GM19452 (cell line): Measurements from ENCODE around the gene DOCK3.

Experiments used
- ATAC-seq: cut with Tn5 transposase; IDR thresholded peaks from one replicate; pipeline ENCODE4 v1.9.1; 2021; ENCODE audit not compliant: unreplicated experiment

Gene DOCK3, protein sequence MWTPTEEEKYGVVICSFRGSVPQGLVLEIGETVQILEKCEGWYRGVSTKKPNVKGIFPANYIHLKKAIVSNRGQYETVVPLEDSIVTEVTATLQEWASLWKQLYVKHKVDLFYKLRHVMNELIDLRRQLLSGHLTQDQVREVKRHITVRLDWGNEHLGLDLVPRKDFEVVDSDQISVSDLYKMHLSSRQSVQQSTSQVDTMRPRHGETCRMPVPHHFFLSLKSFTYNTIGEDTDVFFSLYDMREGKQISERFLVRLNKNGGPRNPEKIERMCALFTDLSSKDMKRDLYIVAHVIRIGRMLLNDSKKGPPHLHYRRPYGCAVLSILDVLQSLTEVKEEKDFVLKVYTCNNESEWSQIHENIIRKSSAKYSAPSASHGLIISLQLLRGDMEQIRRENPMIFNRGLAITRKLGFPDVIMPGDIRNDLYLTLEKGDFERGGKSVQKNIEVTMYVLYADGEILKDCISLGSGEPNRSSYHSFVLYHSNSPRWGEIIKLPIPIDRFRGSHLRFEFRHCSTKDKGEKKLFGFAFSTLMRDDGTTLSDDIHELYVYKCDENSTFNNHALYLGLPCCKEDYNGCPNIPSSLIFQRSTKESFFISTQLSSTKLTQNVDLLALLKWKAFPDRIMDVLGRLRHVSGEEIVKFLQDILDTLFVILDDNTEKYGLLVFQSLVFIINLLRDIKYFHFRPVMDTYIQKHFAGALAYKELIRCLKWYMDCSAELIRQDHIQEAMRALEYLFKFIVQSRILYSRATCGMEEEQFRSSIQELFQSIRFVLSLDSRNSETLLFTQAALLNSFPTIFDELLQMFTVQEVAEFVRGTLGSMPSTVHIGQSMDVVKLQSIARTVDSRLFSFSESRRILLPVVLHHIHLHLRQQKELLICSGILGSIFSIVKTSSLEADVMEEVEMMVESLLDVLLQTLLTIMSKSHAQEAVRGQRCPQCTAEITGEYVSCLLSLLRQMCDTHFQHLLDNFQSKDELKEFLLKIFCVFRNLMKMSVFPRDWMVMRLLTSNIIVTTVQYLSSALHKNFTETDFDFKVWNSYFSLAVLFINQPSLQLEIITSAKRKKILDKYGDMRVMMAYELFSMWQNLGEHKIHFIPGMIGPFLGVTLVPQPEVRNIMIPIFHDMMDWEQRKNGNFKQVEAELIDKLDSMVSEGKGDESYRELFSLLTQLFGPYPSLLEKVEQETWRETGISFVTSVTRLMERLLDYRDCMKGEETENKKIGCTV (N-terminal part only)

DNA sequence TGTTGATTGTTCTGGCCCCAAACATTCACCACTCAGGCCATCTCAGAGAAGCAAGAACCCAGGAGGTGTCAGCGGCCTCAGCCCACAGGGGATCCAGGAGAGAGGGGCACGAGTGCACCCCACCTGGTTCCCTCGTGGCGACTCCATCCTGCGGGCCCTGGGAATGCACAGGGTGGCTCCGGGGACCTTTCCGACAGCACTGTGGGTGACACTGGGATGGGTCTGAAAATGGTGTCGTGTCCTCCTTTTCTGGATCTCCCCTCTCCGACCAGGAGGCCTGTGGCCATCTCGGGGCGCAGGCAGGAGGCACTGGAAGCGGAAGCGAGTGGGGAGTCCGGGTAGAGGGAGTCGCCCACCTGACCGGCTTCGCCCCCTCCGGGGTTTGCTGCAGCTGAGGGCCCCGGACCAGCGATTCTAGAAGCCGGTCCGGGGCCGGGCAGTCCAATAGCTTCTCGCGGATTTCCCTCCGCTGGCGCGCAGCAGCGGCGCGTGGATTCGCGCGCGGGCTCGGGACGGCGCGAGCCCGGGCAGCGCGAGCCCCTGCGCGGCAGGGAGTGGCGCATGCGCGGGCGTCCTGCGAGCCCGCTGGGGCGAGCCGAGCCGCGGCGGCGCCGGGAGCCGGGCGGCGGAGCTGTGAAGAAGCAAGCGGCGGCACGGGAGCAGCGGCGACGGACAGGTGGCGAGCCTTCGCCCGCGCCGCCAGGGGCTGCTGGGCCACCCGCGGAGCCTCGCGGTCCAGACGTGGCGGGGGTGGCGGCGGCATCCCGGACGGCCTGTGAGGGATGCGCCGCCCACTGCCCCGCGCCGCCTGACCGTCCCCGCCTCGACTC is at the start of gene DOCK3:
TSS of gene DOCK3 (plus strand) at position 579 of the 830 bp plus-strand sequence. CDS start 337 bp downstream, outside the sequence.
- ATAC-seq: peak; percentile 69

DNA sequence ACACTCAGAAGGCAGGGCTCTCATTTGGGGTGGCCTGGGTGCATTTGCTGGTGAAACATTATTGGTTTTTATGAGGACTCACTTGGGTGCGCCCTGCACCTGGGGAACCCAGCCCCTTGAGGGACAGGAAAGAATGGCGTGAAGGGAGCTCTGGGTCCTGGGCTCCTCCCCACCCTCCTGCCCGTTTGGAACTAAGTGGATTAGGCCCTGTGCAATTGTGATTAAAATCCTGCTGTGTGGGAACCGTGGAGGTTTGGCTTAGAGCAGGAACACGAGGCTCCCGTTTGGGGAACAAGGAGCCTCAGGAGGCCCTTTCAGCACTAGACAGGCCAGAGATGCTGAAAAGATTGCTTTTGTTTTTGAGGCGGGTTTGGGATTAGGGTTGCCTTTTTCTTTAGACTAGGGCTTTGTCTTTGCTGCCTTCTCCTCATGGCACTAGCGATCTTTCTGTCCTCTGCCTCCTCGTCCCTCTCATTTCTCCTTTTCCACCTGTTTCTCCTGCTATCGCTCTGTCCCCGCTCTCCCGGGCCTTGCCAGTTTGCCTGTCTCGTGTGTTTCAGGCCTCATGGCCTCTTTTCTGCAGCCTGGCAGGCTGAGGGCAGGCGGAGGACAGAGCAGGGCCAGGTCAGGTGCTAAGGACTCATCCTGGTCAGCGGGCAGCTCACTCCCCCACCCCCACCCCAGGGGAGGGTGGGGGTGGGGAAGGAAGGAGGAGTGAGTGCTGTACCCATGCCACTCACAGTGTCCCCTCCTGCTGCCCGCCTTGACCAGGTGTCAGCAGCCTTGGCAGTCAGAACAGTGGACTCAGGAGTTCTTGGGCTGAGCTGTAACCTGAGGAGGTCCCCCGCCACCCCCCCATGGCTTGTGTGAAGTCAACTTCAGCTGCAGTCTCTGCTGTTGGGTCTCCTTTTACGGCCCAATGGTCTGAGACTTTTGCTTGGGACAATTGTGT is 49.2 kb upstream of the DOCK3 start:
- no peak for ATAC-seq

DNA sequence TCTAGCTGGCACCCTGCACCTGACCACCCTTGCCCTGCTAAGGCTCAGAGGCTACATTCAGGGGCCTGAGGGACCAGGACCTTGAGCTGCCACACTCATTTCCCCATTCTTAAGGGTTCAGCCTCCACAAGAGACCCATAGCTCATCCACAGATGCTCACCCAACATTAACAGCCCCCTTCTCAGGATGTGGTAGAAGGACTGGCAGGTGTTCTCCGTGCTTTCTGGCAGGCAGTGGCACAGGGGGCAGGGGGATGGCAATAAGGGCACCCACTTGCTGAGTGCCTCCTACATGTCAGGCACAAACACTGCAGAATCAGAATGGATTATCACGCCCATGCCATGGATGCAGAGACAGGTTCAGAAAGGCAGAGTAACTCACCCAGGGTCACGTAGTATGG is 48.3 kb upstream of the DOCK3 start:
- no peak for ATAC-seq

DNA sequence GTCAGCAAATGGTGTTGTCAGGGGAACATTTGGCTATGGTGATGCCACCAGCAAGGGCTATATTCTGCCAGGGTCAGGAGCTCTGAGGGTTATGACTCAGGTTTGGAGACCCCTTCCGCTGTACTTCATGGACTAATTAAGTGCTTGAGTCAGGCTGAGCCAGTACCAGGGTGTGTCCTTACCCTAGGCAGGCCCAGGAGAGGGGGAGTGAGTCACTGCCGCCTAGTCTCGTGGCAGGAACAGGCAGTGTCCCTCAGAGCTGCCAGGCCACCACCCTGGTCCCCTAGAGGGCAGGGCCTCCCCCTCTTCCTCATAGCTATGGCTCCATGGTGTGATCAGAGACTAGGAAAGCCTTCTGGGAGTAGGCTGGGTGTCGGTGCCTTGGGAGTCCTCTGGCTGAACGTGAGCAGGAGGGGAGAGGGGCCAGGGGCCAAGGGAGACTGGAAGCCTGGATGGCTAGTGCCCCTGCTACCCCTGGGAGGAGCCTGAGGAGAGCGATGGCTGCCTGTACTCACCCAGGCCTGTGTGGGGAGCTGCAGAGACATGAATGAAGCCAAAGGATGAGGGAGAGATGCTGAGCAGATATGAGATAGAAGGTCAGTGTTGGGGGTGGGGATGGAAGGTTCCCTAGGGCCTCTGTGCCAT is 47.2 kb upstream of the DOCK3 start:
- ATAC-seq: no peak

DNA sequence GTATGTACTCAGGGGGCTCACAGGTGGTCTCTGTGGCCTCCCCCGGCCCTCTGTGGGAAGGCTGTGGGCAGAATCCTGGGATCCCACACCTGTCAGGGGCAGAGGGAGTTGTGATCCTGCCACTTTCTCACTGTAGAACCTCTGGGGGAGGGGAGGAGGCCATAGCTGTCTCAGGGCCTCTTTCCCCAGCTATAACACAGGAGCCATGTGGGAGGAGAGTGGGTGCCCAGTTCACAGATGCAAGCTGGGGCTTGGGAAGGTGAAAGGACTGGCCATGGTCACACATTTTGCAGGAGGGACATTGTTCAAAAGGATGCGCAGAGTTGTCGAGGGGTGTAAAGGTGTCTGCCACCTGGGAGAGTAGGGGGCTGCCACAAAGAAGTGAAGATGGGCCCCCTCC is 46.1 kb upstream of the DOCK3 start:
- no peak for ATAC-seq

DNA sequence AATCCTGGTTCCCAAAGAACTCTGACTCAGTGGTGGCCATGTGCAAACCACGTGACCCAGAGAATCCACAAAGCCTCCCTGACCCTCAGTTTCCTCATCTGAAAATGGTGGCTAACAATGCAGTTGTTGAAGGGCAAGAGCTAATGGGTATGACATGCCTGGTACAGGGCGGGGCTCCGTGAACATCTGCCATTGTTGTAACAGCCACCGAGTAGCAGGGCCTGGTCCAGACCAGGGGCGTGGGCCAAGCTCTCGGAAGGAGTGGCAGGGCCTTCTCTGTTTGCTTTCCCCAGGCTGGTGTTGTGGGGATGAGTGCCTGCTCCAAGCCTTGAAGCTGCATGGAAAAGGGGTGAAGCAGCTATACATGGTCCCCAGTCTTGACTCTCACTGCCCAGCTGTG is 44.3 kb upstream of the DOCK3 start:
- no peak for ATAC-seq

DNA sequence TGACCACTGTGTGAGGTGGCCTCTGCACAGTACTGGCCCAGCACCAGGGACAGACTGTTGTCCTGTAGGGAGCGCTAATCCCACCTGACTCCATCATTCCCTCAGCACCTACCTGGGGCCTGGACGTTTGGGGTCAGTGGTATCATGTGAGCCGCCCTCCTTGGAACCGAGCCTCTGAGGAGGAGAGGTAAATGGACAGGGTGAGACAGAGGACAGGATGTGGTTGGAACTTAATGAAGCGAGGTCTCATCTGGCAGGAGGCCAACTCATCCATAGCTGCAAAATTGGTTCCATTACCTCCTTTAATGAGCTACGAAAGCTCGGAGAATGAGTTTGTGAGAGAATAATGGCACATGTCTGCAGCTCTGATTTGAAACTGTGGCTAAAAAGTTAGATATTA is 43.9 kb upstream of the DOCK3 start:
- no peak for ATAC-seq

DNA sequence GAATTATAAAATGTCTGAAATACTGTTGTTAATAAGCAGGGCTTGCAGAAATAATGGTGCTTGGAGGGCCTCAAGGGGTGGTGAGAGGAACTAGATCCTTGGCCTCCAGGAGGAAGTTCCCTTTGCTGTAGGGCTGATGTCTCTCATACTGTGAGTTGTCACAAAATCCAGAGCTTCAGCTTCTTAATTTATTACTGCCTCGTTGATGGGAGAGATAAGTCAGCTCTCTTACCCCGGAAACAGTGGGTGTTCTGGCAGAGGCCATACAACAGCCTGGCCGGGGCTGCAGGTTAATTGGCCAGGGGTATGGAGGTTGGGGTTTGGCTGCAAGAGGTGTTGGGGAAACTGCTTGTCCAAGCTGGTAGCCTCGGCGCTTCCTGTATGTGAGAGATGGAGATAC is 42.3 kb upstream of the DOCK3 start:
- ATAC-seq: no peak

DNA sequence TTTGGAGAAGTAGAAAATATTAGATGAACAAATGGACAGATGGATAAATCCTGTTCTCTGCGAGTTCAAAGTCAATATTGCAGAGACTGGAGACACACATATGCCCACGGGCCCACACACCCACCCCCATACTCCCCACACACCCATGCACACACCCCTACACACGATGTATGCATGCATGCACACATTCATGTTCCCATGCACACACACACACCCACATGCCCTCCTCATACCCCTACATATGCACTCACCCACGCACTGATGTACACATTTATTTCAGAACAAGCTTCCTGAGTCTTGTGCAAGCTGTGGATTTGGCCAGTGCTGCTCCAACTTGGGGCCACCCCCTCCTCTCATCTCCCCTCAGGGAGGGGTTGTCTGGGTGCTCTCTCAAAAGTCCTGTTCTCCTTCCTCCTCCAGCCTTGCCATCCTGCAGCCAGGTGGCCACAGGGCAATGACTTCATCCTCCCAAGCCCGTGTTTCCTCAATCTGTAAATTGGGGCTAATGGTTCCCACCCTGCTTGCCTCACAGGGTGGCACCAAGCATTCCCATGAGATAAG is 41.4 kb upstream of the DOCK3 start:
- ATAC-seq: no peak

DNA sequence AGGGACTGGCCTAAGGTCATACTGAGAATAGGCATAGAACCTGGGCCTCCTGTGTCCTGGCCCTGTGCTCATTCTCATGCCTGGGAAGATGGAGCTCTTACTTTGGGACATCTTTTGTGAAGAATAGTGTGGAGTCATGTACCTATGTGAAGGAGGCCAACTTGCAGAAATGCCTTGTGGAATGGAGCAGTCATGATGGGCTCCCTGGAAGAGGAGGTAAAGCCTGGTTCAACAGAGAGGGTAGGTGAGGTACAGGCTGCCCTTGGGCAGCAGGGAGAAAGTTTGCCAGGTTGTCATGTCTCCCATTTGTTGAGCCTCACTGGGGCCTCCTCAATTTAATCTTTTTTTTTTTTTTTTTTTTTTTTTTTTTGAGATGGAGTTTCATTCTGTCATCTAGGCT is 39.7 kb upstream of the DOCK3 start:
- no peak for ATAC-seq

DNA sequence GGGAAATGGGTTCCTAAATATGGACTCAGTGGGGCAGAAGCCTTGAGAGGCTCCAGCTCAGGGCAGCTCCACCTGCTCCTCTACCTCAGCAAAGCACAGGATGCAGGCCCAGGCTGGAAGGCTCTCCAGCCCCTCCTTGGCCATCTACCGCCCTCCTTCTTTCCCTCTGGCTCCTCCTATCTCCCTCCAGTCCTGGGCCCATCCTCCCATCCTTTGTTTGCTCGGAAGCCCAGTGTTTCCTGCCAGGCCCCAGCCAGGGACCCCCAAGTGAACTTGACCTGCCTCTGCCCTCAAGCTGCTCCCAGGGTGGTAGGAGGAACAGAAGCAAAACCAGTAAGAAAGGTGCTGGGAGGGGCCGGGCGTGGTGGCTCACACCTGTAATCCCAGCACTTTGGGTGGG is 37.7 kb upstream of the DOCK3 start:
- no peak for ATAC-seq

DNA sequence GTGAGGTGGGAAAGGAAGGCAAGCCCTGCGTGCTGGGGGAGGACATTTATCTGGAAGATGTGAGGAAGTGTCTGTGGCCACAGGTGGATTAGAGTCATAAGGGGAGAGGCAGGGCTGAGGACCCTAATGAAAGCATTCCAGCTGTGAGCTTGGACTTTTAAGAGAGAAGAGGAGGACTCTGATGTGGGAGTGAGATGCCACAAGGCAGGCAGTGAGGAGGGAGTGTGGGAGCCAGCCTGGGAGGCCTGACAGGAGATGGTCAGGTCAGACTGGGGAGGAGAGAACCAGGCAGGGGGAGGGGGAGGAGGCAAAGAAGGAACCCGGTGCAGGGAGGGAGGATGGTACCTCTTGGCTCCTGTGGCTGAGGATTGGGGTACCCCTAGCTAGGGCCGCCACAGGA is 36.8 kb upstream of the DOCK3 start:
- no peak for ATAC-seq

DNA sequence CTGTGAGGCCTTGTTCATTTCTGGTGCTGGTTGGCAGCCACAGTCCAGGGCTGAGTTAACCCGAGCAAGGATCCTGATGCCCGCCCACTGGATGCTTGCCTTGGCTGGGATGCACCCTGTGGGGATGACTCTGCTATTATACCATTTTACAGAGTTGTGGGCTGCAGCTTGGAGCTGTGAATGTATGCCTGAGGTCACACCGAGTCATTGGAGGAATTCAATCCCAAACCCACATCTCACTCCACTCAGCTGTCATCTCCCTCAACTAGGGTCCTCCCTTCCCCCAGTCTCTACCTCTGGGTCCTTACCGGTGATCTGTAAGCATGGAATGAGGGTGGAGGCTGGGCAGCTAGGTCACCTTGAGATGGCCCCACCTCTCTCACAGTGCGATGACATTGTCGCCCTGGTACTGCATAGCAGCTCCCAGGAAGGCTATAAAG is 35.7 kb upstream of the DOCK3 start:
- no peak for ATAC-seq

DNA sequence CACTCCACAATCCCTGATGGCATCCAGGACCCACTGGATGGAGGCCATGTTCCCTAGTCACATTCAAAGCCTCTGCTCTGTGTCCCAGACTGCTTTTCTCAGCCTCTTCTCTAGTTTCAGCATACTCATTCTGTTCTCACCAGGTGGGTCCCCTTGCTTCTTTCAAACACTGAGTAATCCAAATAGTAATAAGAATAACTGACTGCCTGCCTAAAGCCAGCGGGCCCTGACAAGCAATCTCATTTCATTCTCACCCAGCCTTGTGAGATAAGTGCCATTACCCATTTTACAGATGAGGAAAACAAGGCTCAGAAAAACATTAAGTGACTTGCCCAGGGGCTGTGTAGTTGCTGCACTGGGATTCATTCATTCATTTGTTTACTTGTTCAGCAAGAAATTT is 32.3 kb upstream of the DOCK3 start:
- no peak for ATAC-seq

DNA sequence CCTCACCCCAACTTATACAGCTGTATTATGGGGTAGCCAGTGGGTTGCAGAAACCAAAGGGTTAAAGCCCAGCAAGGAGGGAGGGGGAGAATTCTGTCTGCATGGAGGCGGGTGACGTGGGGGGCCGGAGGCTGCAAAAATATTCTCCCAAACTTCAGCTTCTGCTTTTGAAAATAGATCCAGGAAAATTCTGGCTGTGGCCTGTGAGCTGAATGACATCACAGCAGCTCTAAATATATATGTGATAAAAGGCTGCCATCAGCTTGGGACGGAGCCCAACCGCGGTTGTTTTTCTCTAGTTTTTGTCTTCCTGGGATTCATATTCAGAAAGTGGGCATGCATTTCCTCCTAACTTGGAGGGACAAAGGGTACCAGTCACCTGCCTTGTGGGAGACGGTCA is 30.2 kb upstream of the DOCK3 start:
- ATAC-seq: no peak

DNA sequence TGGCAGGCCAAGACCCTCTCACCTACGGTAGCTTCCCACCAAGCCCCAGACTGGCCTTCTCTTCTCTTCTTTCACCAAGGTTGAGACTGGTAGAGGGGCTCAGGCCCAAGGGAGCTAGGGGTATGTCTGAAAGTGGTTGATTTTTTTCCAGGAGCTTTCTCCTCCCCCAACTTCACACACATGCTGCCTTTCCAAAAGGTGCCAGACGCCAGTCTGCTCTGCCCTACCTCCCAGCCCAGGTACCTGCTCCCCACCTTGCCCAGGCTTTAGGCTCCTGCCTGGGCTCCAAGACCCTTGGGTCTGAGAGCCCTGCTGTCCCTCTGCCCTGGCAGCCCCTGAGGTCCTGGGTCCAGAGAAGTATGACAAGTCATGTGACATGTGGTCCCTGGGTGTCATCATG is 29.3 kb upstream of the DOCK3 start:
- no peak for ATAC-seq

DNA sequence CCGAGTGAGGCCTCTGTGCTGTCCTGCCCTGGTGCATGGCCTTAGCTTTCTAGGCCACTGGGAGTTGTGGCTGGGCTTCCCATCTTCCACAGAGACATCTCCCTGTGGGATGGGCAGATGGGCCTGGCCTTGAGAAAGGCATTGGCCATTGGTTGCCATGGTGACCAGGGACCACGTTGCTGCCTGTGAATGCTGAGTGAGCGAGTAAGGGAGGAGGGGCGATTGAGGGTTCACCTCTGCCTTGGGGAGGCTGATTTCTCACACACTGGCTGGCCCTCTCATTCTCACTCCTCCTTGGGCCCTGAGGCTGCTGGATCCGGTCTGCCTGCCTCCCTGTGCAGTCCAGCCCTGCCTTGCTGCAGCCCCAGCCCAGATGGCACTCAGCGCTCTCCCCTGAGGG is 26.4 kb upstream of the DOCK3 start:
- ATAC-seq: no peak

DNA sequence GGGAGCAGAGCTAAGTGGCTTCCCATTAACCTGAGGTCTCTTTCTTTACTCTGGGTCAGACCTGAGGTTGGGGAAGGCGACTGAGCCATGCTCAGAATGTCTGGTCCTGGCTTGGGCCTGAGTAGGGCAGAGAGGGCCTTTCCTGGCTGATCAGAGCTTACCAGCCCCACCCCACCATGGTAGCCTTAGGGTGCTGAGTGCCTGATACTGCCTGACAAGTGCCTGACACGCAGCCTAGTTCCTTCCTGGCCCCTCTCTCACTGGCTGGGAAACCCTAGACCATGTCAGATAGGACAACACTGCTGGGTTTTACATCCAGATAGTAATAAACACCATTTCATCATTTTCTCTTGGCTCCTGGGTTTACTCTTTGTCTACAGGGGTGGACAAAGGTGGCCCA is 25.8 kb upstream of the DOCK3 start:
- no peak for ATAC-seq
